Neural progenitor cell (in vitro differentiated cells): ENCODE data around the gene AMPH. TPM values are rescaled to one million over a fixed set of nuclear protein-coding genes. Genes with fewer than 3 reads are reported as not detected.
A peak's percentile ranks its signal among the peaks of the same experiment; 100 is the strongest.
"Not testable (repeated sequence)": the region's sequence is repeated elsewhere in the genome, so short reads cannot be mapped to it uniquely, and the experiment has no call there.

Source experiments
- DNase-seq: peaks from one replicate; pipeline ENCODE4 v3.0.0-alpha.2; 2016; ENCODE audit warnings: low spot score
- H2AFZ ChIP-seq: fragments of 200-600 bp; sonication (generic); replicated peaks from 2 replicates; pipeline ENCODE4 v1.6.1; 2016; ENCODE audit warnings: antibody characterized with exemption
- H3F3A ChIP-seq: fragments of 200-600 bp; sonication (generic); 2 replicates; pipeline ENCODE4 v1.6.1; 2016; ENCODE audit warnings: antibody characterized with exemption, low read depth
- H3K27ac ChIP-seq: fragments of 200-600 bp; sonication (generic); 2 replicates; pipeline ENCODE4 v1.5.1; 2016; ENCODE audit warnings: mild to moderate bottlenecking
- H3K27me3 ChIP-seq: fragments of 200-600 bp; sonication (generic); 2 replicates; pipeline ENCODE4 v1.6.1; 2016; ENCODE audit warnings: mild to moderate bottlenecking, moderate library complexity
- H3K36me3 ChIP-seq: fragments of 200-600 bp; sonication (generic); 2 replicates; pipeline ENCODE4 v1.5.1; 2016
- H3K4me1 ChIP-seq: fragments of 200-600 bp; sonication (generic); 2 replicates; pipeline ENCODE4 v1.6.1; 2016; ENCODE audit warnings: mixed run types
- H3K4me2 ChIP-seq: fragments of 200-600 bp; sonication (generic); 2 replicates; pipeline ENCODE4 v1.6.1; 2016
- H3K4me3 ChIP-seq: fragments of 200-600 bp; sonication (generic); 2 replicates; pipeline ENCODE4 v1.5.1; 2016
- H3K79me2 ChIP-seq: fragments of 200-600 bp; sonication (generic); 2 replicates; pipeline ENCODE4 v1.6.1; 2016; ENCODE audit warnings: low read depth
- H3K9ac ChIP-seq: fragments of 200-600 bp; sonication (generic); 2 replicates; pipeline ENCODE4 v1.6.1; 2016
- H3K9me3 ChIP-seq: fragments of 200-600 bp; sonication (generic); 2 replicates; pipeline ENCODE4 v1.5.1; 2016; ENCODE audit warnings: low read depth
- H4K20me1 ChIP-seq: fragments of 200-600 bp; sonication (generic); 2 replicates; pipeline ENCODE4 v1.6.1; 2016; ENCODE audit warnings: low read depth
- H3K27ac Mint-ChIP-seq: 3 replicates; pipeline ENCODE4 v1.8.0; 2021; ENCODE audit warnings: mixed read lengths
- H3K27me3 Mint-ChIP-seq: 2 replicates; pipeline ENCODE4 v1.8.0; 2022; ENCODE audit warnings: low read depth, mild to moderate bottlenecking, inconsistent platforms, moderate library complexity, mixed read lengths; ENCODE audit not compliant: insufficient read depth
- H3K36me3 Mint-ChIP-seq: 3 replicates; pipeline ENCODE4 v1.8.0; 2021; ENCODE audit warnings: mixed read lengths
- H3K4me1 Mint-ChIP-seq: 3 replicates; pipeline ENCODE4 v1.8.0; 2021; ENCODE audit warnings: mixed read lengths
- H3K4me3 Mint-ChIP-seq: 3 replicates; pipeline ENCODE4 v1.8.0; 2021; ENCODE audit warnings: mild to moderate bottlenecking, moderate library complexity, mixed read lengths
- H3K9me3 Mint-ChIP-seq: 3 replicates; pipeline ENCODE4 v1.8.0; 2020; ENCODE audit warnings: mixed read lengths
- EZH2 ChIP-seq: fragments of 200-600 bp; sonication (generic); IDR thresholded peaks from 2 replicates; pipeline ENCODE4 v1.6.1; 2017; ENCODE audit warnings: antibody characterized with exemption, mild to moderate bottlenecking, moderate library complexity
- EZH2phosphoT487 ChIP-seq: fragments of 200-600 bp; sonication (generic); IDR thresholded peaks from 2 replicates; pipeline ENCODE4 v1.6.1; 2017; ENCODE audit warnings: antibody characterized with exemption
- total RNA-seq: library from RNA; depleted of rRNA; stranded (reverse); fragments of >200 nt; gene quantifications from 2 replicates; pipeline ENCODE4 v1.2.3, GENCODE V29; 2015; ENCODE audit warnings: low replicate concordance
- TF ChIP-seq, protein P1 (sequence below): fragments of 200-600 bp; sonication (generic); IDR thresholded peaks from 2 replicates; pipeline ENCODE4 v1.5.1; 2017; ENCODE audit warnings: antibody characterized with exemption, mild to moderate bottlenecking

Gene AMPH
- total RNA-seq, 1 donor from 2014 or later = 21.2 TPM

DNA sequence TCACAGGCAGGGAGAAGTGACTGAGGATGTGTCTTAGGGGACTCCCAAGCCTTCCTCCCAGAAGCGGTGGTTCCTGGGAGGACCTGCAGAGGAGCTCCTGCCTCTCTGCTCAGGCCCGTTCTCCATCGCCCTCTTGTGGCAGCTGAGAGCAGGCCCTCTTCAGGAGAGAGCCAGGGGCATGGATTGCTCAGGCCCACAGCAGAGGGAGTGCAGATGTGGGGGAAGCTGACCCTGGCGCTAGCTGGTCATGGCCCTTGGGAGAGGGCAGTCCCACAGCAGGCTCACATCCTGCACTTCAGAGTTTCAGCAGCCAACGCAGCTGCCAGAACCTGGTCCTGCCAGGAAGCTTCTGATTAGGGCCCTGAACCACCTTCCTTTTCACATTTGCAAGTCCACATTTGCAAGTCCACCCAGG is 263.0 kb downstream of the AMPH start:
- H3K27me3 ChIP-seq = no peaks in the 10 kb centered on the region
- H3K36me3 Mint-ChIP-seq = no peaks in the 10 kb centered on the region
- H3K9ac ChIP-seq = no peak overlapping the region
- H3K4me3 ChIP-seq = no peak overlapping the region
- no peak overlapping the region for H3K27ac ChIP-seq
- no peak overlapping the region for H3K4me3 Mint-ChIP-seq
- H3K4me2 ChIP-seq = no peak overlapping the region
- H3F3A ChIP-seq = peaks cover 5% of the 10 kb centered on the region
- H3K27me3 Mint-ChIP-seq = peaks cover under 1% of the 10 kb centered on the region
- DNase-seq = peak; percentile 82
- H3K9me3 ChIP-seq = no peaks in the 10 kb centered on the region
- H3K4me1 ChIP-seq = peaks cover 5% of the 10 kb centered on the region
- H3K9me3 Mint-ChIP-seq = no peaks in the 10 kb centered on the region
- TF ChIP-seq, protein P1, sequence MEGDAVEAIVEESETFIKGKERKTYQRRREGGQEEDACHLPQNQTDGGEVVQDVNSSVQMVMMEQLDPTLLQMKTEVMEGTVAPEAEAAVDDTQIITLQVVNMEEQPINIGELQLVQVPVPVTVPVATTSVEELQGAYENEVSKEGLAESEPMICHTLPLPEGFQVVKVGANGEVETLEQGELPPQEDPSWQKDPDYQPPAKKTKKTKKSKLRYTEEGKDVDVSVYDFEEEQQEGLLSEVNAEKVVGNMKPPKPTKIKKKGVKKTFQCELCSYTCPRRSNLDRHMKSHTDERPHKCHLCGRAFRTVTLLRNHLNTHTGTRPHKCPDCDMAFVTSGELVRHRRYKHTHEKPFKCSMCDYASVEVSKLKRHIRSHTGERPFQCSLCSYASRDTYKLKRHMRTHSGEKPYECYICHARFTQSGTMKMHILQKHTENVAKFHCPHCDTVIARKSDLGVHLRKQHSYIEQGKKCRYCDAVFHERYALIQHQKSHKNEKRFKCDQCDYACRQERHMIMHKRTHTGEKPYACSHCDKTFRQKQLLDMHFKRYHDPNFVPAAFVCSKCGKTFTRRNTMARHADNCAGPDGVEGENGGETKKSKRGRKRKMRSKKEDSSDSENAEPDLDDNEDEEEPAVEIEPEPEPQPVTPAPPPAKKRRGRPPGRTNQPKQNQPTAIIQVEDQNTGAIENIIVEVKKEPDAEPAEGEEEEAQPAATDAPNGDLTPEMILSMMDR = peak; percentile 69
- no peak for TF ChIP-seq EZH2phosphoT487
- no peaks in the 10 kb centered on the region for H3K36me3 ChIP-seq
- H3K79me2 ChIP-seq = no peaks in the 10 kb centered on the region
- peaks cover 7% of the 10 kb centered on the region for H3K4me1 Mint-ChIP-seq
- peak overlapping the region; percentile 57 for H2AFZ ChIP-seq
- H4K20me1 ChIP-seq = no peaks in the 10 kb centered on the region
- no peak overlapping the region for H3K27ac Mint-ChIP-seq

DNA sequence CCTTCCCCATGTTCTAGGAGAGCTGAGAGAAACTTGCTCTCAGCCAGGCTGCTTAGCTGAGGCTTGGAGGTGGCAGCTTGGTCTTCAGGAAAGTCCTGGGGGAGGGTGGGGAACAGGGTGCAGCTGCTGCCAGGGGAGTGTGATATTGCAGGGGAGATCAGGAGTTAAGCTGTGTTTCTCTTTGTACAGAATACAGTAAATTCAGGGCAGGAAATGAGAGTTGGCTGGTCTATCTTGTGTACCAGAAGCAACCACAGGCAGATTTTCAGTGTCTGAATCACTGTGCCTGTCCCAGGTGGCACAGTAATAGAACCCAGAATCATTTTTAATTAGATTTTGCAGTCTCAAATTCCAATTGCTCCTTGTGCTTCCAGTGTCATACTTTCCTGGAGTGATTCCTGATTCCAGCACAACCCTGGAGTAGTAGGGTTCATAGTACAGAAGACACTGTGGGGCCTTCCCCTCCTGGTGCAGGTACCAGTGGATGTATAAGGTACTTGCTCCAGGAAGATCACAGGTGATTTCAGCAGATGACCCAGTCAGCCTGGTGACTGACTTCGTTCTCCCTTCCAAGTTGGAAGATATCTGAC is 263.8 kb downstream of the AMPH start:
- Histone ChIP-seq H3F3A (peaks cover 5% of the 10 kb centered on the region), H2AFZ (peak overlapping the region; percentile 57), H3K36me3 (no peaks in the 10 kb centered on the region), H3K79me2 (no peaks in the 10 kb centered on the region), H3K4me2 (no peak overlapping the region), H4K20me1 (no peaks in the 10 kb centered on the region), H3K4me1 (peaks cover 5% of the 10 kb centered on the region), H3K27ac (no peak overlapping the region), H3K4me3 (no peak overlapping the region), H3K9me3 (no peaks in the 10 kb centered on the region), H3K9ac (no peak overlapping the region), H3K27me3 (no peaks in the 10 kb centered on the region)
- Mint-ChIP-seq H3K4me3 (no peak overlapping the region), H3K27ac (no peak overlapping the region), H3K36me3 (no peaks in the 10 kb centered on the region), H3K4me1 (peaks cover 7% of the 10 kb centered on the region), H3K9me3 (no peaks in the 10 kb centered on the region), H3K27me3 (peaks cover 2% of the 10 kb centered on the region)
- DNase-seq = no peak
- TF ChIP-seq EZH2phosphoT487 (no peak), EZH2 (no peak)
- TF ChIP-seq, protein P1 = no peak

DNA sequence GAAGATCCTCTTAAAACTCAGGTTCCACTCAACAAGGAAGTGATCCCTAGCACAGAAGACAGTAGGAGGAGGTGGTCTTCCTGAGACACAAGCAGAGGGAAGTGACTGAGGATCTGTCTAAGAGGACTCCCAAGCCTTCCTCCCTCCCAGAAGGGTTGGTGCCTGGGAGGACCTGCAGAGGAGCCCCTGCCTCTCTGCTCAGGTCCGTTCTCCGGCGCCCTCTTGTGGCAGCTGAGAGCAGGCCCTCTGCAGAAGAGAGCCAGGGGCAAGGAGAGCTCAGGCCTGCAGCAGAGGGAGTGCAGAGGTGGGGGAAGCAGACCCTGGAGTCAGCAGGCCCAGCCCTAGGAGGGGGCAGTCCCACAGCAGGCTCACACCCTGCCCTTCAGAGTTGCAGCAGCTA is 267.8 kb downstream of the AMPH start:
- not testable (repeated sequence) for H3K4me1 ChIP-seq, H3K27me3 ChIP-seq, H3F3A ChIP-seq, H3K4me2 ChIP-seq, H3K36me3 Mint-ChIP-seq, H3K36me3 ChIP-seq, H3K27ac Mint-ChIP-seq, H3K27ac ChIP-seq, H3K4me1 Mint-ChIP-seq, H3K27me3 Mint-ChIP-seq, H3K4me3 Mint-ChIP-seq, H3K9me3 ChIP-seq, H3K4me3 ChIP-seq, H3K9ac ChIP-seq, H3K79me2 ChIP-seq, H3K9me3 Mint-ChIP-seq, H4K20me1 ChIP-seq
- DNase-seq = peak; percentile 67
- TF ChIP-seq, protein P1 = peak; percentile 62
- peak overlapping the region; percentile 73 for H2AFZ ChIP-seq

DNA sequence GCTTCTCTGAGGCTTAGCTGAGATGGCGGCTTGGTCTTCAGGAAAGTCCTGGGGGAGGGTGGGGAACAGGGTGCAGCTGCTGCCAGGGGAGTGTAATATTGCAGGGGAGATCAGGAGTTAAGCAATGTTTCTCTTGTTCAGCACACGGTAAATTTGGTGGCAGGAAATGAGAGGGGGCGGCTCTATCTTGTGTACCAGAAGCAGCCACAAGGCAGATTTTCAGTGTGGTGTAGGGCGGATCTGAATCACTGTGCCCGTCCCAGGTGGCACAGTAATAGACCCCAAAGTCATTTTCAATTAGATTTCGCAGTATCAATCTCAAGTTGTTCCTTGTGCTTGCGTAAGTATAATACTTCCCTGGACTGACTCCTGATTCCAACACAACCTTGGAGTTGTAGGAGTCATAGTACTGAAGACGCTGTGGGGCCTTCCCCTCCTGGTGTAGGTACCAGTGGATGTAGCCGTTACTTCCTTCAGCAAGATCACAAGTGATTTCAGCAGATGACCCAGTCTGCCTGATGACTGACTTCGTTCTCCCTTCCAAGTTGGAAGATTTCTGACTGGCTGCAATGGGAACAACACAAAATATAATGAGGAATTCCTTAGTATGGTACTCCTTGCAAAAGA is 268.4 kb downstream of the AMPH start:
- not testable (repeated sequence) for H3F3A ChIP-seq, H2AFZ ChIP-seq, H3K27ac ChIP-seq, H3K9ac ChIP-seq, H3K36me3 ChIP-seq, H3K4me1 ChIP-seq, H3K4me1 Mint-ChIP-seq, H3K27me3 Mint-ChIP-seq, H3K9me3 Mint-ChIP-seq, H3K79me2 ChIP-seq, H3K36me3 Mint-ChIP-seq, H3K27me3 ChIP-seq, H3K4me2 ChIP-seq, DNase-seq, H3K4me3 ChIP-seq, H3K9me3 ChIP-seq, H4K20me1 ChIP-seq, H3K4me3 Mint-ChIP-seq
- peak overlapping the region; percentile 25 for H3K27ac Mint-ChIP-seq
